GM20431 (cell line): ENCODE measurements around the gene ADCK2.
"Not testable (repeated sequence)": the region's sequence is repeated elsewhere in the genome, so short reads cannot be mapped to it uniquely, and the experiment has no call there.

ENCODE experiments used
- in situ Hi-C: fragments of 300-500 bp; cut with MseI, MboI; formaldehyde crosslinking; loops from one replicate; pipeline ENCODE4 v1.15.0; 2020; ENCODE audit warnings: low sequenced_read_pairs; ENCODE audit not compliant: unreplicated experiment

The ADCK2 gene

GRCh38 chr7:140688341-140688740, 15.6 kb downstream of the ADCK2 start:
- in situ Hi-C loops: no loop called here

DNA sequence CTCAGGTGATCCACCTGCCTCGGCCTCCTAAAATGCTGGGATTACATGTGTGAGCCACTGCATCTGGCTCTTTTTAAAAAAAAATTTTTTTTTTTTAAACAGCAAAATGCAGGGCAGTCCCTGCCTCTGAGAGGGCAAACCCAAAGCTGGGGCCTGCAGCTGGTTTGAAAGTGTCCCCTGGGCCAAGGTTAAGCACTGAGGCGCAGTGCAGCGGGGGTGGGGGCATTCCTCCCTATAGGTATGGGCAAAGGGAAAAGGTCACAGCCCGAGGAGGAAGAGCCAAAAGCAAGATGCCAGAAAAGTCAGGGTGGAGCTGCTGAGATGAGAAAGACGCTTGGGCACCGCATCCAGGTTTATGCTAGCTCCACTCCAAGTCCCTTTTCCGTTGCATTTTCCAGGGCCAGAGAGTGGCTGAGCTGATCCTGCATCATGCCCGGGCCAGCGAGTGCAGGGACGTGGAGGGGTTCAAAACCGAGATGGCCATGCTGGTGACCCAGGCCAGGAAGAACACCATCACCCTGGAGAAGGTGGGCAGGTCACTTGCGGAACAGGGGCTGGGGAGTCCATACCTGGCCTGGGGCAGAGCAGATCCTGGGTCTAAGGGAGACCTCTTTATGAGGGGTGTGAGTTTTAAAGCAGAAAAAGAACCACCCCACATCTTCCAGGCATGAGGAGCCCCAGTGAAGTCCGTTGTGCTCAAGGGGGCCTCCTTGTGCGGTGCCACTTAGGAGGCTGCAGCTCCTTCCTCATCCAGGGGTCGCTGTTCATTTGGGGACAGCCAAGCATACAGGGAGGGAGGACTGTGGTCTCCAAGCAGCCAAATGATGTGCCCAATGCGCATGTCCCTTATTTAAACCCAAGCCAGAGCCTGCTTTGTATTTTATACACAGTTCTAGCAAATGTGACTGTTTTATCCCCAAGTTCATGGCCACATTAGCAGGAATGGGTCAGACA, 16.7 kb downstream of the ADCK2 start:
- in situ Hi-C loops: no loop called here

GRCh38 chr7:140691376-140692045, 18.8 kb downstream of the ADCK2 start:
- in situ Hi-C loops: no loop called here

GRCh38 chr7:140693849-140694248, 21.1 kb downstream of the ADCK2 start:
- in situ Hi-C loops: not testable (repeated sequence)

DNA sequence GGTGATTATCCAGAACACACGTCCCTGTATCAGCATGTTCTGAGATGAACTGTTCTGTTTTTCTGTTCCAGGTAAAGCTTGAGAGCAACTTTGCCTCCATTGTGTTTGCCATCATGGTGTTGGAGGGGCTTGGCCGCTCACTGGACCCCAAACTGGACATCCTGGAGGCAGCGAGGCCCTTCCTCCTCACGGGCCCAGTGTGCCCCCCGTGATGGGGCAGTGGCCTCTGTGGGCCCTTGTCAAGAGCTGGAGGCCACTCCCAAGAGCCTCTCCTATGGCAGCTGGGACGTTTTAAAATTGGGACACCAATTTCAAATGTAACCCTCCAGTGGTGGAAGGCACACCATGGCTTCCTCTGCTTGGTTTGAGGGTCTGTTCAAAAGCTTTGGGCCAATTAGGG, 21.8 kb downstream of the ADCK2 start:
- in situ Hi-C loops: no loop called here

DNA sequence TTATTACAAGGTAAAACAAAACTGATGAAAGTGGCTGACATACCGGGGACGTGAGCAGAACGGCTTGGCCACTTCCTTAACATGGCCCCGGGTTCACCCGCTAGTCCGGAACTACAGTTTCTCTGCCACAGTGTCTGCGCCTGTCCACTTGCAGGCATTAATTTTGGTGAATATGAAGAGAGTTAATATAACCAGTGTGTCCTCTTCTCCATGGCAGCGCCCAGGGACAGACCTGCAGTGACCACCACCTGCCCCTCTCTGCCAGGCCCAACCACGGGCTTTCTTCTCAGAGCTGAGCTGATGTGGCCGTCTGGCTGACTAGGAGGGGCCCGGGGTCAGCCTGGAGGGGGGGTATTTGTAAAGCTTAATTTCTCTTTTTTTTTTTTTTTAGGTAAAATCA, 22.6 kb downstream of the ADCK2 start:
- in situ Hi-C loops: no loop called here

GRCh38 chr7:140696024-140696679, 23.4 kb downstream of the ADCK2 start:
- in situ Hi-C loops: no loop called here

DNA sequence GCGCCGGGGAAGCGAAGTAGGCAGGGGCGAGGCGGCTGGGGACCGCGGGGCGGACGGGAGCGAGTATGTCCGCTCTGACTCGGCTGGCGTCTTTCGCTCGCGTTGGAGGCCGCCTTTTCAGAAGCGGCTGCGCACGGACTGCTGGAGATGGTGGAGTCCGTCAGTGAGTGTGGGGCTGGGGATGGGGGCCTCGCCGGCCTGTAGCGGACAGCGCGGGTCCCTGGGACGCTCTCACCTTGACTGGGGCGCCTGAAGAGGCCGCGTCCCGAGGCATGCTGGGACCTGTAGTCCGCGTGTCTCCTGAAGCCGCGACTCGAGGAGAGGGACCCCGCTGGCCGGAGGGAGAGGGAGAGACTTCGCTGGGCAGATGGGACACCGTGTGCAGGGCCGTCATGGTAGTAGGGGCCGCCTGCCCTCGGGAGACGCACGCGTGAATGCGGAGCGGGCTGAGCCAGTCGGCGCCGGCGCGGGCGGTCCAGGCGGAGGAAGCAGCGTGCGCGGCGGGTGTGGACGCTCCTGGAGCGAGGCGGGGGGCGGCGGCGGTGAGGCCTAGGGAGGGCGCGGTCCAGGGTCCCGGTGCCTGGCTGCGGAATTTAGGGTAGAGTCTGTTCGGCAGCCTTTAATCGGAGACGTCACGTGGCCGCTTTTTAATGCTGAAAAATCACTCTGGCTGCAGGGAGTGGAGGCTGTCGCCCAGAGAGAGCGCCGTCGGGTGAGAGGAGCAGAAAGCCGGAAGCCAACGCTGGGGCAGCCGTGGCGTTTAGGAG, 24.1 kb downstream of the ADCK2 start, which contains the start of gene NDUFB2:
Gene NDUFB2, plus strand, starts transcription at position 29 of the 767 bp plus-strand sequence. Its CDS starts 37 bp downstream, at position 66.
- in situ Hi-C loops: no loop called here

DNA sequence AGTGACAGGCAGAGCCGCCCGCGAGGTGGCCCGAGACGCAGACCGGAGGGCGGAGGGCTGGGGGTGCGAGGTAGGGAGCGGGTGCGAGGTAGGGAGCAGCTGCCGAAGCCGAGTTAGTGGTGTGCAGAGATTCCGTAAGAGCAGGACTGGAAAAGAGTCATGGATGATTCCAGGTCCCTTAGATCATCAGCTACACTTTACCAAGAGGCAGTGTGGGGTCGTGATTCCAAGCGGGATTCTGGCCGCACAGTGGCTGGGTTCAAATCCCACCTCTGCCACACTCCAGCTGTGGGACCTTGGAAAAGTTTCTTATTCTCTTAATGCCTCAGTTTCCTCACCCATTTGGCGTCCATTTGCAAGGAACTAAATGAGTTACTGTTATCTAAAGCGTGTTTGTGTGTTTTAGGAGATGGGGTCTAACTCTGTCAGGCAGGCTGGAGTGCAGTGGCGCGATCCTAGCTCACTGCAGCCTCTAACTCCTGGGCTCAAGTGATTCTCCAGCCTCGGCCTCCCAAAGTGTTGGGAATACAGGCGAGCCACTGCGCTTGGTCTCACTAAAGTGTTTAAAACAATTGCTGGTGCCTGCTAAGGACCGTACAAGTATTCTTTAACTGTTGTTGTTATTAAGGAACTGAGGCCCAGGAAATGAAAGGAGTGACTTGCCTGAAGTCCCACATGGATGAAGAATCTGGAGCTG, 24.9 kb downstream of the ADCK2 start:
- in situ Hi-C loops: no loop called here

DNA sequence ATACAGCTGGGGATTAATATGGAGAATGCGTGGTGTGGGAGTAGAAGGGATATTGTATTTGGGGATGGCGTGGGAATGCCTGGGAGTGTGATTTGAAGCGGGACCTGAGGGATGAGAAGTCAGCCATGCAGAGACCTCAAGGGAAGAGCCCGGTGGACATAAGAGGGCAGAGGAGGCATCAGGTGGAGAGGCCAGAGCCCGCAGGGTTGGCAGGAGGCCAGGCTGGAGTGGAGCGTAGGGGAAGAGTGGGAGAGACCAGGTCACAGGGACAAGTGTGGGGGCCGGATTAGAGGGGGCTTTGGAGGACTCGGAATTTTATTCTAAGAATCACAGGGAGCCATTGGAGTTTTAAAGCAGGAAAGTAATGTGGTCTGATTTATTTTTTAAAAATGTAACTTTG, 25.7 kb downstream of the ADCK2 start:
- in situ Hi-C loops: no loop called here

DNA sequence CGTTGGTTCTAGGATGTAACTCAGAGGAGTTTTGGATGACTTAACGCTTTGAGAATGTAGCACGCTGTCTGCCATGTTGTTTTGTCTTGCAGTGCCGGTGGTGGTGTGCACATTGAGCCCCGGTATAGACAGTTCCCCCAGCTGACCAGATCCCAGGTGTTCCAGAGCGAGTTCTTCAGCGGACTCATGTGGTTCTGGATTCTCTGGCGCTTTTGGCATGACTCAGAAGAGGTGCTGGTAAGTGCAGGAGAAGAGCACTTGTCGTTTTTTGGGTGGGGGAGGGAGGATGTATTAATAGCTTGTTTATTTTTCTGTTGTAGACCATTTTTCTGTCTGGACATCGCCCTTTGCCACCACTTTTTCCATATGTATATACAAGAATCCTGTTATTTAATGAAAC, 30.0 kb downstream of the ADCK2 start:
- in situ Hi-C loops: no loop called here

DNA sequence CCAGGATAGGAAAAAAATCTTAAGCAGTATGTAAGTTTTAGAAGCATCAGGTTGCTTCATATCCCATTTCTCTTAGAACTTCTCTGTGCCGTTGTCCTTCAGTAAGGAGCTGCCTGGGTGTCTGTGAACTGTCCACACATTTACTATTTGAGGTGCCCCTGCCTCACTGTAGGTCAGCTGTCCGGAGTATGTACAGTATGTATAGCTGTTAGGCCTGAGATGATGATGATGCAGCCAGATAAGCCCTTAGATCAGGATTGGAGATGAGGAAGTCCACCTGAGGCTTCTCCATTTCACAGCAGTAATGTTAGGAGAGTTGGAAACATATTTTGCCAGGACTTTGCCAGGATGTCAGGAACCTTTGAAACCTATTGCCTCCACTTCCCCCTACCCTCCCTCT, 31.5 kb downstream of the ADCK2 start:
- in situ Hi-C loops: no loop called here

- in situ Hi-C loops: no loop called here
These were observed 34.4 kb downstream of the ADCK2 start for GRCh38 chr7:140707132-140707531.

GRCh38 chr7:140708764-140709163, 36.0 kb downstream of the ADCK2 start:
- in situ Hi-C loops: not testable (repeated sequence)

DNA sequence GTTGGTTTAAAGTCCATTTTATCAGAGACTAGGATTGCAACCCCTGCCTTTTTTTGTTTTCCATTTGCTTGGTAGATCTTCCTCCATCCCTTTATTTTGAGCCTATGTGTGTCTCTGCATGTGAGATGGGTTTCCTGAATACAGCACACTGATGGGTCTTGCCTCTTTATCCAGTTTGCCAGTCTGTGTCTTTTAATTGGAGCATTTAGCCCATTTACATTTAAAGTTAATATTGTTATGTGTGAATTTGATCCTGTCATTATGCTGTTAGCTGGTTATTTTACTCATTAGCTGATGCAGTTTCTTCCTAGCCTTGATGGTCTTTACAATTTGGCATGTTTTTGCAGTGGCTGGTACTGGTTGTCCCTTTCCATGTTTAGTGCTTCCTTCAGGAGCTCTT, 39.6 kb downstream of the ADCK2 start:
- in situ Hi-C loops: not testable (repeated sequence)

DNA sequence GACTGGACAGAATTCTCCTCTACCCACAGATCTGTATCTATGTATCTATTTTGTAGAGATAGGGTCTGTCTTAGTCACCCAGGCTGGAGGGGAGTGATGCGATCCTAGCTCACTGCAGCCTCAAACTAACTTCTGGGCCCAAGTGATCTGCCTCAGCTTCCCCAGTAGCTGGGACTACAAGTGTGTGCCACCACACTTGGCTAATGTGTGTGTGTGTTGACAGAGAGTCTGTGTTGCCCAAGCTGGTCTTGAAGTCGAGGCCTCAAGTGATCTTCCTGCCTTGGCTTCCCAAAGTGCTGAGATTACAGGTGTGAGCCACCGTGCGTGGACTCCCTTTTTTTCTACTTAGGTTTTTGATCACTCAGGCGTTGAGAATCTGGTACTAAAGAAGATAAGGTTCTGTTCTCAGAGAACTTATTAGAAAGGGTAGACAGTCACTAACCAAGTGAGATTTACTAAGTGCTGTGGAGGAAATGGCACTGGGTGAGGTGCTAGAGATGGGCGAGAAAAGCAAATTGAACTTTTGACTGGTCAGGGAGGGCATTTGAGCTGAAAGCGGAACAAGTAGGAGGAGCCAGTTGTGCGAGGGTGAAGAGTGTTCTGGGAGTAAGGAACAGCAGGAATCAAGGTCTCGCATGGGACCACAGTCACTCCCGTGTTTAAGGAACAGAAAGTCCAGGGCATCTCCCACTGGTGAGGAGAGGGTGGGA, 41.7 kb downstream of the ADCK2 start:
- in situ Hi-C loops: no loop called here

DNA sequence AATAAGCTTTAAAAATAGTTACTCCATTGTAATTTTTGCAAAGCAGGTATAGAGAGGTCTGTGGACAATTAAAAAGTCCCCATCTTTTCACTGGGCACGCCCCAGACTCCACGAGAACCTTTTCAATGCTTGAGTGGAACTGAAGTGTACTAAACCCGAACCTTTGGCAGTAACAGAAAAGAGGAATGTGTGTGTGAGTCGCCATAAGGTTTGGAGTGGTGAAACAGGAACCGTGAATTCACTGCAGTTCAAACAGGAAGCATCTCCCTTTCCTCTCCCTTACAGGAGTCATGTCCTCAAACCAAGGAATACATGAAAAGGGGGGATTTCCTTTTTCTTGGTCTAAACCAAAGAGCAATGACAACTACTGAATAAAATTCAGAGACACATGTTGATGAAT, 47.0 kb downstream of the ADCK2 start:
- in situ Hi-C loops: no loop called here

DNA sequence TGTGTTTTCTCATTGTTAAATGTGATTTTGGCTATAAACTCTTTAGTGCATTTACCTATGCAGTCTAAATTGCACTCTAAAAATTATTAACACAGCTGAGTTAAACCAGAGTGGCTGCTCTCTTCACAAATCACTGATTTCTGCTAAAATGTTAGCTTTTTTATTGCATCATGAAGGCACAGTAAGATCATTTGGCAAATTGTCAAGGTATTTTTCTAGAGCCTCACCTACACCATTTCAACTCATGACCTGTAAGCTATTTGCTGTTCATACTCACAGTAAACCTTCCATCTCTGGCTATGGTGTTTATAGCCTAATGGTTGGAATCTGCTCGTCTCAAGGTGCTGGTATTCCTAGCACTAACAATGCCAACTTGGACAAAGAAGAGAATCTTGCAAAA, 49.5 kb downstream of the ADCK2 start:
- in situ Hi-C loops: no loop called here

DNA sequence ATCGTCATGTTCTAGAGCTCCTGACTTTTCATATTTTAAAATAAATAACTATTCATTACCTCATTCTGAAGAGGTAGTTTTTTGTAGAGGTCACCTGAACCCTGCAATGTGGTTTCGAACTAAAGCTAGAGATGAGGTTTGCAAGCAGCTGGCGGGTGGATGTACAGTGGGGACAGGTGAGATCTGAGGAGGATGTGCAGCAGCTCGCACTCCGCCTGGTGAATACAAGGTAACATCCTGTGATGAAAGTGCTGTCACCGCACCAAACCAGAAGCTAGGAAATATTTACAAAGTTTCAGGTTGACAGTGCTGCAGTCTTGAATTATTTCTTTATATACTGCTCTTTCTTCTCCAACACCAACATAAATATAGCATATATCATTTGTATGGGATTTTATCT, 50.3 kb downstream of the ADCK2 start:
- in situ Hi-C loops: no loop called here
